Cardiac fibroblast (primary cell): ENCODE measurements around the gene CENPL.

Experiments
- DNase-seq, 2 donors: peaks; one replicate each; pipeline versions ENCODE4 v3.0.0 to v3.0.0-alpha.2; 2010; ENCODE audit warnings: low read depth in 2 of 2
- H3K4me3 ChIP-seq, 2 donors: replicated peaks in 1 of 2; 1 replicate in 1 of 2; 2 replicates in 1 of 2; pipeline ENCODE4 v1.5.1; 2011; ENCODE audit warnings: low read depth in 2 of 2, low read length in 2 of 2, mild to moderate bottlenecking in 2 of 2, moderate library complexity in 1 of 2
- TF ChIP-seq, protein P1 (sequence below): IDR thresholded peaks from one replicate; pipeline ENCODE4 v1.5.1; 2011; ENCODE audit warnings: low read depth, mild to moderate bottlenecking, low read length, inconsistent platforms

Gene CENPL

DNA sequence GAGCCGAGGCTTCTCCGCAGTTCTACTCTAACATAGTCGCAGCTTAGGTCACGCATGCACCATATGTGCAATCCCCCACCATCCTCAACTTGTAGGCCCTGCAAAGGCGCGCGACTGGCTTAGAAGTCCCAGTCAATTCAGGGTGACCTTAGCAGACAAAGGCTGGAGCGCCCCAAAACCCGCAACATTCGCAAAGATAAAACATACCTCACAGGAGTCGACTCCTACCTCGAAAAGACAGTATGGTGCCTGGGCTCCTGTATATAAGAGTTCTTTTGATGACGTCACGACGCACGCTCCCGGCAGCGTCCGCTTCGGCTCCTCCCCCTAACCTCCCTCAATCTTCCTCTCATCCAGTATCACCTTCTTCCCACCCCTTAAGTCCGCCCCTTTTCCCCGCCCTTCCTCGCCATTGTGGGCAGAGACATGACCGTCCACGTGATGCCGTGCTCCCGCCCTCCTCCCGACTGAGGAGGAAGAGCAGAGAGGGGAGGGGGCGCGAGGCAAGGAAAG, 43.1 kb upstream of the CENPL start, which contains the start of gene GAS5:
Gene GAS5 (minus strand): TSS at position 237 of the 513 bp plus-strand sequence.
- peak; percentile 100 for DNase-seq
- TF ChIP-seq, protein P1, sequence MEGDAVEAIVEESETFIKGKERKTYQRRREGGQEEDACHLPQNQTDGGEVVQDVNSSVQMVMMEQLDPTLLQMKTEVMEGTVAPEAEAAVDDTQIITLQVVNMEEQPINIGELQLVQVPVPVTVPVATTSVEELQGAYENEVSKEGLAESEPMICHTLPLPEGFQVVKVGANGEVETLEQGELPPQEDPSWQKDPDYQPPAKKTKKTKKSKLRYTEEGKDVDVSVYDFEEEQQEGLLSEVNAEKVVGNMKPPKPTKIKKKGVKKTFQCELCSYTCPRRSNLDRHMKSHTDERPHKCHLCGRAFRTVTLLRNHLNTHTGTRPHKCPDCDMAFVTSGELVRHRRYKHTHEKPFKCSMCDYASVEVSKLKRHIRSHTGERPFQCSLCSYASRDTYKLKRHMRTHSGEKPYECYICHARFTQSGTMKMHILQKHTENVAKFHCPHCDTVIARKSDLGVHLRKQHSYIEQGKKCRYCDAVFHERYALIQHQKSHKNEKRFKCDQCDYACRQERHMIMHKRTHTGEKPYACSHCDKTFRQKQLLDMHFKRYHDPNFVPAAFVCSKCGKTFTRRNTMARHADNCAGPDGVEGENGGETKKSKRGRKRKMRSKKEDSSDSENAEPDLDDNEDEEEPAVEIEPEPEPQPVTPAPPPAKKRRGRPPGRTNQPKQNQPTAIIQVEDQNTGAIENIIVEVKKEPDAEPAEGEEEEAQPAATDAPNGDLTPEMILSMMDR, result no peak
- peak within 1 kb of the TSS; percentile 91 to 94 for H3K4me3 ChIP-seq

DNA sequence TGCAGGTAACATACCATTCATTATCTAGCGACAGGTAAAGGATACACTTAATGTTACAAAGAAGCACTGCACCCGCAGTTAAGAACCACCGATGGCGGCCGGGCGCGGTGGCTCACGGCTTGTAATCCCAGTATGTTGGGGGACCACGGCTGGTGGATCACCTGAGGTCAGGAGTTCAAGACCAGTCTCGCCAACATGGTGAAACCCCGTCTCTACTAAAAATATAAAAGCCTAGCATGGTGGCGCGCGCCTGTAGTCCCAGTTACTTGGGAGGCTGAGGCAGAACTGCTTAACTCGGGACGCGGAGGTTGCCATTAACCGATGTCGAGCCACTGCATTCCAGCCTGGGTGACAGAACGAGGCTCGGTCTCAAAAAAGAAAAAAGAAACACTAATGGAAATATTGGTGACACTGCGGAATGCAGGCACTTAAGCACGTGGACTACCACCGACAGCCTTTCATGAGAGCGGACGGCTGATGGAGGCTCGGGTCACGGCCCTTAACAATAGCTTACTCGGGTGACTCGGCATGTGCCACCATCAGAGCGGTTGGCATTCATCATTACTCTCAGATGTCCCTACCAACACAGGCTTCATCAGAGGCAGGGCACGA, 42.6 kb upstream of the CENPL start:
- H3K4me3 ChIP-seq, result peak overlapping the region; percentile 91 to 94
- DNase-seq, result no peak
- TF ChIP-seq, protein P1, result no peak

DNA sequence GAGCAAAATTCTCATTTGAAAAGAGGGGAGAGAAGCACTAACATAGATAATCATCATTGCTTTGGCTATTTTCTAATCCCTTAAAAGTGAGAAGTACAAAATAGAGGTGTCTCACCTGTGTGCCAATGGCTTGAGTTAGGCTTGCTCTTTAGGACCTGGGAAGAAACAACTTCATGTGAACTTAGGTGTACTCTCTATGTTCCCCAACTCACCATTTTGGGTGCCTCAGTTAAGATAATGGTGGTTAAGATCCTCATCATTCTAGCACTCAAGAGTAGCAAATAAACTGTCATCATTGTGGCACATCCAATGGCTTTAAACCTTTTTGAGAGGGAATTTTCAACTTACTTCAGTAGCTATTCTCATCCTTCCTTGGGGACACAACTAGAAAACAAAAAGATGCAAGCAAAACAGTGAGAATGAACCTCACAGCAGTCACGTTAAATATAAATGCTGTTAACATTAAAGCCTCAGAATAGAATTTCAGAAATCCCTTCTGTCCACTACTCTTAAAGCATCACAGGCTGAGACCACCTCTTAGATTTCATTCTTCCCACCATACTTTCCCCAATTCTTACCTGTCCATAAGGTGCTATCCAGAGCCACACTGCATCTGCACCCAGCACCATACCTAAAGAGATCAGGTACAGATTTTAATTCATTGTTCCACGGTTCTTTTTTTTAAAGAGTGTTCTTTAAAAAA, 41.9 kb upstream of the CENPL start:
- H3K4me3 ChIP-seq, result peak overlapping the region; percentile 91 to 94
- DNase-seq, result no peak

DNA sequence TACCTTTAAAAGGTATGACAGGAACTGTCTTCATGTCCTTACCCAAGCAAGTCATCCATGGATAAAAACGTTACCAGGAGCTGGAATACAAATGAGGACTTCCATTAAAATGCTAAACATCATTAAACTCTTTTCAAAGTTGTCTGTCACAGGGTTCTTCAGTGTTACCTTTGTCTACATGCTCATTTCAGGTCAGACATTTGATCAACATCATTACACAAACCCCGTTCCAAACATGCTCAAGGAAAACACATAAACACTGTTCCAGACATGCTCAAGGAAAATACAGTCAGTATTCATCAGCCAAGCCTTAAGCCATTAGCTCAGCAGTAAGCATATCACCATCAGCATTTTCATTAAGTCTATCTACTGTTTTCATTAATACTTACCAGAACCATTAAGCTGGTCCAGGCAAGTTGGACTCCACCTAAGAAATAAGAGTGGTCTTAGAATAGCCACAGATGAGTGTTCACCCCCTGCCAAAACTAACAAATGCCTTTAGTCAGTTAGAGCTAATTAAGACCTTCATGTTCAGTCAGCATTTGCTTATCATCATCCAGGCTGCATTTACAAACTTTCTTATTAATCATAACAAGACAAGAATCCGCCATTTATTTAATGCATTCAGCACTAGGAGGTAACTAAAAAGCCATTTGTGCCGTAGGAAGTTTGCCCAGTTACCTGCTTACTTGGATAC, 40.9 kb upstream of the CENPL start:
- no peak for DNase-seq
- H3K4me3 ChIP-seq, result peak overlapping the region; percentile 91 to 94
- TF ChIP-seq, protein P1, result no peak

More for the DNA sequence above, 41.9 kb upstream of the CENPL start:
- TF ChIP-seq, protein P1, result no peak

DNA sequence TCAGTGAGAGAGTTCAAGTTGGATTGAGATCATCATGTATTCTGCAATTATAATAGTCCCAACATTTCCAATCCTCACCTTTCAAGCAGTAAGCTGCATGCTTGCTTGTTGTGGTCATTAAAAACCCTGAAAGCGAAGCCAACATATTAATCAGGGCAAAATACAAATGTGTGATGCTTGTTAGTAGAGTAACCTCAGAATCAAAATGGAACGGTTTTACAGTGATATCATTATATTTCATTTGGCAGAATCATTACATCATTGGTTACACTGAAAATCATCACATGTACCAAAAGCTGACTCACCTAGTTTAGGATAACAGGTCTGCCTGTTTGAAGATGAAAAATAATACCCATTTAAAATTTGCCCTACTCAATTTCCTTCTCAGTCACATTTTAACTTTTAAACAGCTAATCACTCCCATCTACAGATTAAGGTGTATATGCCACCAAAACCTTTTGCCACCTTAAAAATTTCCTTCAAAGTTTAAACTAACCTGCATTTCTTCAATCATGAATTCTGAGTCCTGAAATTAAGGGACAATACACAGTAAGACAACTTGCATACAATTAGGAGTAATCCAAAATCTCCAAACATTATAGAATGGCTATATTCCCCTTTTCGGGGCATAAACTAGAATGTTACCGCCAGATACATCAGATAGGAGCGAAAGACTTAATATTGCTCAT, 39.6 kb upstream of the CENPL start:
- H3K4me3 ChIP-seq, result peak overlapping the region; percentile 18 to 94
- DNase-seq, result no peak
- TF ChIP-seq, protein P1, result no peak
